Inferior parietal cortex (tissue), 1 donor: ENCODE measurements around the gene CEP152.

Experiments
- DNase-seq: peaks from one replicate; pipeline ENCODE4 v3.0.0-alpha.2; 2016; ENCODE audit errors: extremely low spot score

CEP152 gene

DNA sequence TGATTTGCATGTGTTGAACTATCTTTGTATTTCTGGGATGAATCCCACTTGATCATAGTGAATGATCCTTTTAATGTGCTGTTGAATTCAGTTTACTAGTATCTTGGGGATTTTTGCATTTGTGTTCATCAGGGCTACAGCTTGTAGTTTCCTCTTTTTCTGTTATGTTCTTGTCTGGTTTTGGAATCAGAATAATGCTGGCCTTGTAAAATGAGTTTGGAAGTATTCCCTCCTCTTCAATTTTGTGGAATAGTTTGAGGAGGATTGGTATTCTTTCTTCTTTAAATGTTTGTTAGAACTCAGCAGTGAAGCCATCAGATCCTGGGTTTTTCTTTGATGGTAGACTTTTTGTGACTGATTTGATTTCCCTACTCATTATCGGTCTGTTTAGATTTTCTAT is 102.2 kb downstream of the CEP152 start:
- no peak for DNase-seq

DNA sequence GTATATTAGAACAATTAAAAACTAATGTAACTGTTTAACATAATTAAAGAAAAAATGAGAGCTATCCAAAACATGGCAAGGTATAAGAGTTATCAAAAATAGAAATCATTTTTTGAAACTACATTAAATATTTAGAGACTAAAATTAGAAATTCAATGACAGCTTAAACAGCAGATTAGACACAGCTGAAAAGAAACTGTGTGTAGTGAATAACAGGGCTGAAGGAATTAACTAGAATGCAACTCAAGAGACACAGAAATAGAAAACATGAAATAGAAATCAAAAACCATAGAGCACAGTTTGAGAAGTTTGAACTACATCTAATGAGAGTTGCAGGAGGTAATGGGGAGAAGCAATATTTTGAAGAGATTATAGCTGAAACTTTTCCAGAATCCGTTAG is 105.5 kb downstream of the CEP152 start:
- no peak for DNase-seq

DNA sequence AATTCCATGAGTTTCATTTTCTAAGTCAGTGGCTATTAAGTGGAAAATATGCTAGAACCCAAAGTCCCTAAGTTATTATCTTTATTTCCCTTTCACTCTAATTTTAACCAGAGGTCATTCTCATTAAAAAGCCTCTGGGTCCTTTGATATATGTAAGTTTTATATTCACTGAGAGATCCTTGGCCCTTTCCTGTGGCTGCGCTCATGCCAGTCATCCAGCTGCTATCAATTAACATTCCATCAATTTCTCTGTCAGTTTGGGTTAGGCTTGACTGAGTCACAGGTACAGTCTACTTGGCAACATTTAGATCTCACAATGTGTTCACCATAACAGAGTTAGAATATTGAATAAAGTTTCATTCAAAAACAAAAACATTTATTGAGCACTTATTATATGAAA is 107.3 kb downstream of the CEP152 start:
- no peak for DNase-seq

DNA sequence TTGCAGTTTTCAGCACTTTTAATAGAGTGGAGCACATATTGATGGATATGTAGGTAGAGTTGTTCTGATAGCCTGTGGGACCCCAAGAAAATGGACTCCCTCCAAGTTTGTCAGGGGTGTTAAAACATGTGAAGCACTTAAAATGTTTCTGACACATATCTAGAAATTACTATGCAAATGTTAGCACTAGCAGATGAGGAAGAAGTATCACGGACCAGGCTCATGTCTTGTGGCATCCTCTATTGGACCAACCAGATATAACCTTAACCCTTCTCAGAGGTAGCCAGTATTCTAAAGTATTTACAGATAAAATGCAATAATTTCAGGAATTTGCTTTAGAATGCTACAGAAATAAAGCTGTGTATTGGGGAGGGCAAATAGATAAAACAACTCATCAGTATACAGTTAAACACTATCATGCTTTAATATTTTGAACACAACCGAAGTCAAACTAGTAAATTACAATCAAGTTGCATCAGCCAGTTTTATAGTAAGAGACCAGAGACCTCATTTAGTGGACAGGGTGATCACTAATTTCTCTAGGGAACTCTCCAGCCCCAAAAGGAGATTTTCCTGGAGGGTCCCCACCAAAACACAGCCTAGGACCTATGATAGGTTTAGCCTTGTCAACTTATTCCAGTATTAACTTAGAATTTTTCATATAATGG is 108.2 kb downstream of the CEP152 start:
- no peak for DNase-seq

DNA sequence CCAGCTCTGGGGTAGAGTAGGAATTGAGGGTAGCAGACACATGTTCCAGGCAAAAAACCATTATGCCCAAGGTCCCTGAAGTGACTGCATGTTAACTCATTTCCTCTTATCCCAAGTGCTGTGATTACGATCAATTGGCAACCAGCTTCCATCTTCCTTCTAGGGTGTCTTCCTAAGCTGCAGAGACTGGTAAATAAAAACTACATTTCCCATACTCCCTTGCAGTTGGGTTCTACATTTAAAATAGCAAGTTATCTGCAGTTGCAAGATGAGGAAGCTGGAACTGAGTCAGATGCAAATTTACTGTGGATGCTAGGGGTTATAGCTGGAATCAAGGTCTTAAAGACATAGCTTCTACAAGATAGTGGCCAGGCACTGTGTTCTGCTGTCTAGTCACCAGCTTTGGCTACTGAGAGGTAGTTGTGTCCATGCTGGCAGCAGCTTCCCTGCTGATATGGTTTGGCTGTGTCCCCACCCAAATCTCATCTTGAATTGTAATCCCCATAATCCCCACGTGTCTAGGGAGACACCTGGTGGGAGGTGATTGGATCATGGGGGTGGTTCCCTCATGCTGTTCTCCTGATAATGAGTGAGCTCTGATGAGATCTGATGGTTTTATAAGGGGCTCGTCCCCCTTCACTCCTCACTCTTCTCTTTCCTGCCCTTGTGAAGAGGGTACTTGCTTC is 114.1 kb downstream of the CEP152 start:
- no peak for DNase-seq

DNA sequence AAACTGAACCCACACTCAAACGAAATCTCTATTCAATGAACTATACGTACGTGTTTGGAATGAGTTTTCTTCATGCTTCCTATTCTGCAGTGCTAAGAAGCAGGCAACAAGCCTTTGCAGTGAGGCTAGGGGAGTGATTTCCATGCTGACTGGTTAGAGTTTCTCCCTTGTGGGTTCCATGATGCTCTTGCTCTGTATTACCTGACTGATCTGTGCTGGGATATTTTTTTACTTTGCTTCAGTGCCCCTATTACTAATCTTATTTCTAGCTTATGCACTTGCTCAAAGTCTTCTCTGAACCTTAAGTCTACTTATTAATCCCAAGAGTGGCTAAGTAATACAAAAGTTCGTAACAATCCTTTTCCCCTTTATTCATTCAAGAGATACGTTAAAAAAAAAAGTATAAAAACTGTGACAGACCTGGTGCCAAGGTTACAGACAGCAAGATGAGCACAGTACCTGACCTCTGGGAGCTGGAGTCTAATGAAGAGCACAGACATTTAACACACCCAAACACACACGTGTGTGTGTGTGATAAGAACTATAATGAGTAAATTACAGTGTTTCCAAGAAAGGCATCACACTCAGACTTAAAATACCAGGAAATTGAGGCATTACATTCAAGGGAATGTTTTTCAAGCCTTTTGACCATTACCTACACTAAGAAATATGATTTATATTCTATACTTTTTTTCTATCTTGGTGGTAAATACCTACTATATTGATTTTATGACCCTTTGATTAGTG is 114.9 kb downstream of the CEP152 start:
- DNase-seq = no peak

DNA sequence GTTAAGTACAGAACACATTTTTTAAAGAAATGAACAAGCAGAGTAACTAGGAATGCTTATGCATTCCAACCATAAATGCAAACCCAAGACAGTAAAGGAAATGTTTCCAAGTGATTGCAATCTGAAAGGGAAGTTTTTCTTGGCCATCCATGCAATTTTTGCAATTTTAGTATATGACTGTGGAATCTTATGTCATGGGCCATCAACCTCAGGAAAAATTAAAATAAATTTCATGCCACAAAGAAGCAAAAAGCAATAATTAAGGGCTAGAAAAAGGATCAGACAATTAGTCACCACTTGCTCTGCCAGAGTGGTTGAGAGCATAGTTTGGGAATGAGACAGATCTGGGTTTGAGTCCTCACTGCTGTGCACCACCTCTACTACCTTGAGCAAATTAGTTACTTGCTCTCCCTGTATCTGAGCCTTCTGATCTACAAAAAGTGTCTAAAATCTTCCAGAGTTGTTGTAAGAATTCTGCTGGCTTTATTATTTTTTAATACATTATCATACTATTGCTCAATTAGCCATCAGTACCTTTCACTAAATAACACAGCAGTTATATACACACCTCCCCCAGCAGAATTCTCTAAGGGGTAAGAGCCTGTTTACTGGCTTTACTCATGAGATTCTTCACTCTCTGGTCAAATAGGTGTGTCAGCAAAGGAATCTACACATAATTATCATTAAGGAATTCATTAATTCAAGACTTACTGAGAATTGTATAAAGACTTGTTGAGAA is 115.6 kb downstream of the CEP152 start:
- no peak for DNase-seq

DNA sequence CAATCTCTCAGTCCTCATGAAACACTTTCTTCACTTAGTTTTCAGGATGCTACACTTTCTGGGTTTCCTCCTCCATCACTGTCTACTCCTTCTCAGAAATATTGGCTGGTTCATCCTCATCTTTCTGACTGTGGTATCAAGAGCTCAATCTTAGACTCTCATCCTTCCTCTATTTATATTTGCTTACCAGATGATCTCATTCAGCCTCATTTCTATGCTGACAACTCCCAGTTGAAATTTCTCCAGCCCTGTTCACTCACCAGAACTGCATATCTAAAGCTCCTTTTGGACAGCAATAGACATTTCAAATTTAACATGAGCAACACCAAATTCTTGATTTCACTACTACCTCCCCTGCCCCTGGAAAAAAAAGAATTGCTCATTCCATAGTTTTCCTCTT is 117.4 kb downstream of the CEP152 start:
- DNase-seq = no peak

DNA sequence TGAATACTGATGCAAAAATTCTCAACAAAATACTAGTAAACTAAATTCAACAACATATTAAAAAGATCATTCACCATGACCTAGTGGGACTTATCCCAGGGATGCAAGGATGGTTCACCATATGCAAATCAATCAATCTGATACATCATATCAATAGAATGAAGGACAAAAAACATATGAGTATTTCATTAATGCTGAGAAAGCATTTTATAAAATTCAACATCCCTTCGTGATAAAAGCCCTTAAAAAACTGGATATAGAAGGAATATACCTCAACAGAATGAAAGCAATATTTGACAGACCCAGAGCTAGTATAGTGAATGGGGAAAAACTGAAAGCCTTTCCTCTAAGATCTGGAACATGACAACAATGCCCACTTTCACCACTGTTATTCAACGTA is 122.4 kb downstream of the CEP152 start:
- no peak for DNase-seq
